Effector memory CD8-positive, alpha-beta T cell (primary cell): ENCODE measurements around the gene ELOVL5.
"Not testable (repeated sequence)": the region's sequence is repeated elsewhere in the genome, so short reads cannot be mapped to it uniquely, and the experiment has no call there.

Experiments
- ATAC-seq: fragments of 150-1000 bp; cut with Tn5 transposase; replicated peaks from 2 replicates; pipeline ENCODE4 v1.10.0; 2021; ENCODE audit warnings: mild to moderate bottlenecking, moderate library complexity
- DNase-seq, 3 experiments: peaks; one replicate each; pipeline ENCODE4 v3.0.0; 2021
- H3K27ac Mint-ChIP-seq, 2 donors: one replicate each; pipeline ENCODE4 v1.8.0; 2022; ENCODE audit warnings: mild to moderate bottlenecking in 2 of 2, mixed read lengths in 2 of 2, moderate library complexity in 2 of 2
- H3K27me3 Mint-ChIP-seq, 2 donors: one replicate each; pipeline ENCODE4 v1.8.0; 2022; ENCODE audit warnings: mixed read lengths in 2 of 2
- H3K36me3 Mint-ChIP-seq: one replicate; pipeline ENCODE4 v1.8.0; 2022; ENCODE audit warnings: mild to moderate bottlenecking, moderate library complexity, mixed read lengths; ENCODE audit not compliant: insufficient read depth
- H3K4me1 Mint-ChIP-seq, 2 donors: one replicate each; pipeline ENCODE4 v1.8.0; 2022; ENCODE audit warnings: low read depth in 2 of 2, mixed read lengths in 2 of 2
- H3K4me3 Mint-ChIP-seq, 2 donors: one replicate each; pipeline ENCODE4 v1.8.0; 2022; ENCODE audit warnings: mild to moderate bottlenecking in 2 of 2, mixed read lengths in 2 of 2, moderate library complexity in 2 of 2
- H3K9me3 Mint-ChIP-seq, 2 donors: one replicate each; pipeline ENCODE4 v1.8.0; 2022; ENCODE audit warnings: mixed read lengths in 2 of 2

ELOVL5 gene

GRCh38 chr6:53333439-53334408 lies 15.0 kb downstream of the ELOVL5 start:
- no peak for ATAC-seq
- peaks cover 55% of the 10 kb centered on the region for H3K36me3 Mint-ChIP-seq
- DNase-seq, result no peak
- H3K9me3 Mint-ChIP-seq, result no peaks in the 10 kb centered on the region
- H3K4me3 Mint-ChIP-seq, result peak overlapping the region; percentile 88 to 89
- peak overlapping the region; percentile 97 to 99 for H3K27ac Mint-ChIP-seq
- no peaks in the 10 kb centered on the region for H3K27me3 Mint-ChIP-seq
- H3K4me1 Mint-ChIP-seq, result peaks cover 67 to 73% of the 10 kb centered on the region in 2 donors

- peak overlapping the region in 1 of 2 donors; percentile 35 for H3K4me3 Mint-ChIP-seq
- no peak for ATAC-seq
- no peak for DNase-seq
- H3K36me3 Mint-ChIP-seq, result peaks cover 48% of the 10 kb centered on the region
- H3K27me3 Mint-ChIP-seq, result no peaks in the 10 kb centered on the region
- H3K4me1 Mint-ChIP-seq, result peaks cover 66 to 74% of the 10 kb centered on the region in 2 donors
- no peaks in the 10 kb centered on the region for H3K9me3 Mint-ChIP-seq
- peak overlapping the region; percentile 57 to 97 for H3K27ac Mint-ChIP-seq
Observed at GRCh38 chr6:53331678-53332077, 17.1 kb downstream of the ELOVL5 start.

GRCh38 chr6:53330137-53330536 lies 18.6 kb downstream of the ELOVL5 start:
- H3K4me1 Mint-ChIP-seq, result peaks cover 69 to 79% of the 10 kb centered on the region in 2 donors
- H3K4me3 Mint-ChIP-seq, result no peak overlapping the region
- H3K36me3 Mint-ChIP-seq, result peaks cover 48% of the 10 kb centered on the region
- H3K27me3 Mint-ChIP-seq, result no peaks in the 10 kb centered on the region
- H3K27ac Mint-ChIP-seq, result no peak overlapping the region
- no peak for ATAC-seq
- DNase-seq, result no peak
- no peaks in the 10 kb centered on the region for H3K9me3 Mint-ChIP-seq

GRCh38 chr6:53328375-53328774 lies 20.4 kb downstream of the ELOVL5 start:
- Mint-ChIP-seq H3K4me1 (peaks cover 59 to 68% of the 10 kb centered on the region in 2 donors), H3K4me3 (peak overlapping the region in 1 of 2 donors; percentile 31), H3K9me3 (no peaks in the 10 kb centered on the region), H3K27ac (peak overlapping the region; percentile 45 to 78), H3K36me3 (peaks cover 56% of the 10 kb centered on the region), H3K27me3 (no peaks in the 10 kb centered on the region)
- DNase-seq, result no peak
- no peak for ATAC-seq

GRCh38 chr6:53327017-53327395 lies 21.7 kb downstream of the ELOVL5 start:
- no peaks in the 10 kb centered on the region for H3K27me3 Mint-ChIP-seq
- peak overlapping the region; percentile 2 to 58 for H3K4me3 Mint-ChIP-seq
- peaks cover 68% of the 10 kb centered on the region for H3K36me3 Mint-ChIP-seq
- no peak for ATAC-seq
- DNase-seq, result no peak
- H3K4me1 Mint-ChIP-seq, result peaks cover 58 to 68% of the 10 kb centered on the region in 2 donors
- peak overlapping the region; percentile 45 to 78 for H3K27ac Mint-ChIP-seq
- H3K9me3 Mint-ChIP-seq, result no peaks in the 10 kb centered on the region

GRCh38 chr6:53326372-53327016 lies 22.3 kb downstream of the ELOVL5 start:
- peak overlapping the region in 1 of 2 donors; percentile 58 for H3K4me3 Mint-ChIP-seq
- DNase-seq, result no peak

GRCh38 chr6:53325785-53326184 lies 23.0 kb downstream of the ELOVL5 start:
- Mint-ChIP-seq H3K4me1 (peaks cover 48 to 64% of the 10 kb centered on the region in 2 donors), H3K36me3 (peaks cover 63% of the 10 kb centered on the region), H3K9me3 (no peaks in the 10 kb centered on the region), H3K4me3 (peak overlapping the region; percentile 21 to 38), H3K27ac (peak overlapping the region; percentile 33 to 45), H3K27me3 (no peaks in the 10 kb centered on the region)
- ATAC-seq, result no peak
- DNase-seq, result no peak

More at GRCh38 chr6:53326372-53327016, 22.3 kb downstream of the ELOVL5 start:
- Mint-ChIP-seq H3K9me3 (no peaks in the 10 kb centered on the region), H3K4me1 (peaks cover 54 to 67% of the 10 kb centered on the region in 2 donors), H3K27ac (peak overlapping the region; percentile 45 to 78), H3K36me3 (peaks cover 67% of the 10 kb centered on the region), H3K27me3 (no peaks in the 10 kb centered on the region)
- ATAC-seq, result no peak

- Mint-ChIP-seq H3K36me3 (peaks cover 68% of the 10 kb centered on the region), H3K4me3 (no peak overlapping the region), H3K27me3 (no peaks in the 10 kb centered on the region), H3K4me1 (peaks cover 45 to 66% of the 10 kb centered on the region in 2 donors), H3K9me3 (no peaks in the 10 kb centered on the region), H3K27ac (peak overlapping the region; percentile 19 to 47)
- DNase-seq (no peak), ATAC-seq (no peak)
Observed at GRCh38 chr6:53322188-53323029, 26.3 kb downstream of the ELOVL5 start.

GRCh38 chr6:53321701-53322100 lies 27.0 kb downstream of the ELOVL5 start:
- Mint-ChIP-seq H3K4me3 (no peak overlapping the region), H3K9me3 (no peaks in the 10 kb centered on the region), H3K27ac (no peak overlapping the region), H3K4me1 (peaks cover 43 to 62% of the 10 kb centered on the region in 2 donors), H3K27me3 (no peaks in the 10 kb centered on the region), H3K36me3 (peaks cover 66% of the 10 kb centered on the region)
- ATAC-seq (no peak), DNase-seq (no peak)

- H3K4me1 Mint-ChIP-seq, result peaks cover 41 to 62% of the 10 kb centered on the region in 2 donors
- no peak overlapping the region for H3K4me3 Mint-ChIP-seq
- H3K36me3 Mint-ChIP-seq, result peaks cover 59% of the 10 kb centered on the region
- H3K27me3 Mint-ChIP-seq, result no peaks in the 10 kb centered on the region
- no peaks in the 10 kb centered on the region for H3K9me3 Mint-ChIP-seq
- ATAC-seq (no peak), DNase-seq (no peak)
- H3K27ac Mint-ChIP-seq, result no peak overlapping the region
Observed at GRCh38 chr6:53320964-53321363, 27.8 kb downstream of the ELOVL5 start.

- no peak overlapping the region for H3K4me3 Mint-ChIP-seq
- no peaks in the 10 kb centered on the region for H3K9me3 Mint-ChIP-seq
- peaks cover 45% of the 10 kb centered on the region for H3K36me3 Mint-ChIP-seq
- H3K27me3 Mint-ChIP-seq, result no peaks in the 10 kb centered on the region
- H3K4me1 Mint-ChIP-seq, result peaks cover 49 to 76% of the 10 kb centered on the region in 2 donors
- DNase-seq (no peak), ATAC-seq (no peak)
- no peak overlapping the region for H3K27ac Mint-ChIP-seq
Observed at GRCh38 chr6:53318429-53318828, 30.3 kb downstream of the ELOVL5 start.

GRCh38 chr6:53317861-53318260 lies 30.9 kb downstream of the ELOVL5 start:
- Mint-ChIP-seq H3K4me1 (peaks cover 51 to 76% of the 10 kb centered on the region in 2 donors), H3K9me3 (no peaks in the 10 kb centered on the region), H3K36me3 (peaks cover 45% of the 10 kb centered on the region), H3K27ac (no peak overlapping the region), H3K4me3 (no peak overlapping the region), H3K27me3 (no peaks in the 10 kb centered on the region)
- DNase-seq, result no peak
- no peak for ATAC-seq

- H3K27ac Mint-ChIP-seq, H3K4me3 Mint-ChIP-seq, ATAC-seq, H3K9me3 Mint-ChIP-seq, H3K27me3 Mint-ChIP-seq, DNase-seq: not testable (repeated sequence)
- Mint-ChIP-seq H3K36me3 (peaks cover 42% of the 10 kb centered on the region), H3K4me1 (peaks cover 50 to 76% of the 10 kb centered on the region in 2 donors)
Observed at GRCh38 chr6:53317299-53317698, 31.5 kb downstream of the ELOVL5 start.
